BJ (cell line): Measurements from ENCODE around the gene TP53AIP1. TPM values are rescaled to one million over a fixed set of nuclear protein-coding genes. Genes with fewer than 3 reads are reported as not detected.

Source experiments
- CTCF ChIA-PET: fragments of 350-600 bp; formaldehyde crosslinking; extraction: SDS; loops from one replicate; lab custom pipeline; 2021; ENCODE audit warnings: antibody characterized with exemption, inconsistent platforms; lab: Yijun Ruan, JAX
- POLR2A ChIA-PET: fragments of 300-600 bp; sonication (Branson Sonifier 250); formaldehyde crosslinking; extraction: SDS; loops from one replicate; lab custom pipeline; 2021; ENCODE audit warnings: antibody characterized with exemption; lab: Charles Lee
- DNase-seq: peaks from one replicate; pipeline ENCODE4 v3.0.0-alpha.2; 2011; ENCODE audit warnings: low read depth
- H3K27me3 ChIP-seq: 2 replicates; pipeline ENCODE4 v1.6.0; 2011; ENCODE audit warnings: low read length; ENCODE audit not compliant: control insufficient read depth, insufficient read depth
- H3K36me3 ChIP-seq: 2 replicates; pipeline ENCODE4 v1.5.1; 2011; ENCODE audit warnings: low read length; ENCODE audit not compliant: control insufficient read depth, insufficient read depth
- H3K4me3 ChIP-seq: 2 replicates; pipeline ENCODE4 v1.5.1; 2011; ENCODE audit warnings: low read depth, mild to moderate bottlenecking, control low read depth, low read length
- CTCF ChIP-seq: IDR thresholded peaks from 2 replicates; pipeline ENCODE4 v1.5.1; 2011; ENCODE audit warnings: low read depth, mild to moderate bottlenecking, control low read depth, inconsistent platforms, low read length, moderate library complexity; ENCODE audit not compliant: insufficient read depth
- polyA plus RNA-seq: library from polyadenylated mRNA; depleted of rRNA; stranded (reverse); fragments of >200 nt; gene quantifications from 2 replicates; pipeline ENCODE4 v1.2.3, GENCODE V29; 2011

The TP53AIP1 gene
- polyA plus RNA-seq, 1 experiment = not detected

DNA sequence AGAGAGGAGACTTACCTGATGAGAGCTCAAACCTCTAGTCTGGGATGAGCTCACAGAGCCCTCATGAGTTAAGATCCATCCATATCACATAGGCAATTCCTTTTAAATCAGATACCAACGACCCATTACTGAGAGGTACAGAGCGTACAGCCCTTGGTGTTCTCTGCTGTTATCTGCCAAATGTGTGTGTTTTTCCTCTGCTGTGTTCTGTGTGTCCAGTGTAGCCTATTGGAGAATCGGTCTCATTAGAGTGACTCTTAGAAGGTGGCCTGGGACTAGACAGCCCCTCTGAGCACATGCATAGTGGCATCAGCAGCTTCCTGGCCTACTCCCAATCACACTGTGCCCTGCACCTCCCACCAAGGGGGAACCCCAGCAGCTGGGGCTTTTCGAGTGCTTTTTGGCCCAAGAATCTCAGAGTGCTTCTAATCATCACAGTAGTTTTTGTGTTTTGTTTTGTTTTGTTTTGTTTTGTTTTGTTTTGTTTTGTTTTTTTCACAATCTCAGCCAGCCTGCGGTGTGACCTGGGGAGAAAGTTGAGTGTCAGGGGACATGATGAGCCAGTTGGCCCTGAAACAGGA is 25.4 kb downstream of the TP53AIP1 start:
- DNase-seq = no peak
- H3K36me3 ChIP-seq = no peaks in the 10 kb centered on the region
- no peak overlapping the region for H3K4me3 ChIP-seq
- TF ChIP-seq CTCF = no peak
- ChIA-PET CTCF (interaction anchor here (0.7 to 3.7 kb wide), 3 partner anchors 10 to 729 kb away, joined by 3 to 14 read pairs (median 3); no protein-coding TSS in a partner anchor), POLR2A (no interaction called here)
- H3K27me3 ChIP-seq = peaks cover 4% of the 10 kb centered on the region

DNA sequence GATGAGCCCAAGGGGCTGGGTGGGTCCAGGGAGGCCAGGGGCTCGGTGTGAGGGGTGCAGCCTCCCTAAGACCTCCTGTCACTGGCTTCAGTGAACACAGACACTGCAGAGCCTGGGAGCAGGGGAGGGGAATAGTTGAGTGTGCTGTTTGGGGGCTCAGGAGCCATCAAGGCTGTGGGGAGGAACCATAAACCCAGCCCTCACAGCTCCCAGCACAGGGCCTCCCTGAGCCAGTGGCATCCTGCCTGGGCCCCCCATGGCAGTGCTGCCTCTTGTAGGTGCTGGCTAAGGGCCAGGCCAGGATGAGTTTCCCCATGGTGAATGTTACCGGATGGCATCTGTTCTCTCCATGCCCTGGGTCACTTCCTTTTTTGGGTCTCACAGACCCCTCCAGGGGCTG is 26.0 kb downstream of the TP53AIP1 start:
- no peak for TF ChIP-seq CTCF

GRCh38 chr11:128916037-128916572 is 26.6 kb downstream of the TP53AIP1 start:
- POLR2A ChIA-PET = no interaction called here
- no peak for DNase-seq
- CTCF ChIA-PET = interaction anchor here (3.7 kb wide), 1 partner anchor 9 kb away, joined by 14 read pairs; no protein-coding TSS in a partner anchor
- Histone ChIP-seq H3K4me3 (no peak overlapping the region), H3K36me3 (no peaks in the 10 kb centered on the region), H3K27me3 (peaks cover 4% of the 10 kb centered on the region)
- TF ChIP-seq CTCF = no peak

More for the DNA sequence above, 26.0 kb downstream of the TP53AIP1 start:
- Histone ChIP-seq H3K36me3 (no peaks in the 10 kb centered on the region), H3K27me3 (peaks cover 4% of the 10 kb centered on the region), H3K4me3 (no peak overlapping the region)
- POLR2A ChIA-PET = no interaction called here
- no peak for DNase-seq
- CTCF ChIA-PET = interaction anchor here (0.9 to 3.7 kb wide), 2 partner anchors 10 to 32 kb away, joined by 3 to 14 read pairs; no protein-coding TSS in a partner anchor

GRCh38 chr11:128915149-128915521 is 27.5 kb downstream of the TP53AIP1 start:
- CTCF ChIA-PET = interaction anchor here (0.7 to 3.9 kb wide), 2 partner anchors 21 to 30 kb away, joined by 3 to 14 read pairs; no protein-coding TSS in a partner anchor
- no peak for TF ChIP-seq CTCF

GRCh38 chr11:128914216-128915148 is 28.2 kb downstream of the TP53AIP1 start:
- H3K27me3 ChIP-seq = peaks cover 4% of the 10 kb centered on the region
- TF ChIP-seq CTCF = no peak
- CTCF ChIA-PET = interaction anchor here (0.7 to 3.9 kb wide), 2 partner anchors 20 to 30 kb away, joined by 3 to 14 read pairs; no protein-coding TSS in a partner anchor
- no peak for DNase-seq
- H3K36me3 ChIP-seq = no peaks in the 10 kb centered on the region
- no peak overlapping the region for H3K4me3 ChIP-seq
- POLR2A ChIA-PET = no interaction called here

More at GRCh38 chr11:128915149-128915521, 27.5 kb downstream of the TP53AIP1 start:
- Histone ChIP-seq H3K27me3 (peaks cover 4% of the 10 kb centered on the region), H3K36me3 (no peaks in the 10 kb centered on the region), H3K4me3 (no peak overlapping the region)
- POLR2A ChIA-PET = no interaction called here
- DNase-seq = no peak
